ENCODE data around the gene ANO10. TPM values are rescaled to one million over a fixed set of nuclear protein-coding genes. Genes with fewer than 3 reads are reported as not detected.

ANO10 gene
- total and polyA plus RNA-seq, 11 donors: 8.3 to 29.8 (median 15.8) TPM

DNA sequence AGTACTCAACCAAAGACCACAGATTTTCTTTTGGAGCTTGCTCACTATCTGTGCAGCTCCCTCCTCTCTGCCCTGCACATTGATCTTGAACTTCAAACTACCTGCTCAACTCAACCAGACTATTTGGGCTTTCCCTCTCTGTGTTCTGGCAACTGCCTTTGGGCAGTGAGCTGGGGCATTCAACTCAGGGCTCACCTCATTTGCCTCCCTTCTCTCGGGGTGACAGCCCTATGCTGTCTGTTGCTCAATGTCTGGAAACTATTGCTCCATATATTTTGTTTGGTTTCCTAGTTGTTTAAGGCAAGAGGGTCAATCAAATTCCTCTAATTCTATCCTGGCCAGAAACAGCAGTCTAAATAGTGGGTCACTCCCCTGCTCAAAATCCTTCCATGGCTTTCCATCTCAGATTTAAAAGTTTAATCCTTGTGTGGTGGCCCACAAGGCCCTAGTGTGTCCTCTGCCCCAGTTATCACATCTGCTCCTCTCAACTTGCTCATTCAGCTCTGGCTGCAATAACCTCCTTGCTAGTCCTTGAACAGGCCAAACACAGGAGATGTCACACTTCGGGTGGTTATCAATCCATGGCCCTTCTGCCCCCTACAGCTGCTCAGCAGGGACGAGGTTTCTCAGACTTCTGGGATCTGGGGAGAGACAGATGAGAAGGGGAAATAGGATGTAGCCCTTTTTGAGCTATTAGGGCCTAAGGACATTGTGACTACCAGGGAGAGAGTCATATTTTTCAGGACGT, 267.7 kb downstream of the ANO10 start:
- intact Hi-C loops (cut with DNase I): no loop called here
- Histone ChIP-seq H3K27ac (no peak overlapping the region), H3K9me3 (peaks cover 0 to 60% (median 22%) of the 10 kb centered on the region in 12 donors), H3K36me3 (peaks cover 0 to 26% (median 21%) of the 10 kb centered on the region in 9 donors), H3K27me3 (no peaks in the 10 kb centered on the region), H3K4me1 (peaks cover 0 to 13% (median 0%) of the 10 kb centered on the region in 12 donors), H3K4me3 (no peak overlapping the region)
- WGBS, 4 donors: 75 to 80% (median 78%) methylated on average over 4 of the region's 4 CpGs
- DNase-seq (no peak), ATAC-seq (peak in 1 of 4 donors; percentile 16)
- no peak for TF ChIP-seq POLR2A (IDR thresholded peaks at IDR 0.05)
- TF ChIP-seq, protein P1, sequence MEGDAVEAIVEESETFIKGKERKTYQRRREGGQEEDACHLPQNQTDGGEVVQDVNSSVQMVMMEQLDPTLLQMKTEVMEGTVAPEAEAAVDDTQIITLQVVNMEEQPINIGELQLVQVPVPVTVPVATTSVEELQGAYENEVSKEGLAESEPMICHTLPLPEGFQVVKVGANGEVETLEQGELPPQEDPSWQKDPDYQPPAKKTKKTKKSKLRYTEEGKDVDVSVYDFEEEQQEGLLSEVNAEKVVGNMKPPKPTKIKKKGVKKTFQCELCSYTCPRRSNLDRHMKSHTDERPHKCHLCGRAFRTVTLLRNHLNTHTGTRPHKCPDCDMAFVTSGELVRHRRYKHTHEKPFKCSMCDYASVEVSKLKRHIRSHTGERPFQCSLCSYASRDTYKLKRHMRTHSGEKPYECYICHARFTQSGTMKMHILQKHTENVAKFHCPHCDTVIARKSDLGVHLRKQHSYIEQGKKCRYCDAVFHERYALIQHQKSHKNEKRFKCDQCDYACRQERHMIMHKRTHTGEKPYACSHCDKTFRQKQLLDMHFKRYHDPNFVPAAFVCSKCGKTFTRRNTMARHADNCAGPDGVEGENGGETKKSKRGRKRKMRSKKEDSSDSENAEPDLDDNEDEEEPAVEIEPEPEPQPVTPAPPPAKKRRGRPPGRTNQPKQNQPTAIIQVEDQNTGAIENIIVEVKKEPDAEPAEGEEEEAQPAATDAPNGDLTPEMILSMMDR (IDR thresholded peaks at IDR 0.05): no peak

DNA sequence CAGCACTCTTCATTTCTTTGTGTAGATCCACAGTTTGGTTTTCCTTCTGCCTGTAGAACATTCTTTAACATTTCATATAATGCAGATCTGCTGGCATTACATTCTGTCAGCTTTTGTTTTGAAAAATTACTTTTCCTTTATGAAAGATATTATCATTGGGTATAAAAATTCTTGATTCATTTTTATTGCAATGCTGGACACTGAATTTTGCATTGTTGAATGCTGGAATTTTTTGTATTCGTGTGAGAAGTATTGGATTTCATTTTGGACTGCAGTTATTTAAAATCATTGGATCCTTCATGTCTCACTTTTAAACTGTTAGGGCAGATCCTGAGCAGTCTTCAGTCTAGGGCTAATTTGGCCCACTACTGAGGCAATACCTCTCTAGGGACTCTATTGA, 268.4 kb downstream of the ANO10 start:
- no peak overlapping the region for H3K27ac ChIP-seq
- intact Hi-C loops (cut with DNase I): no loop called here
- no peak for TF ChIP-seq POLR2A (IDR thresholded peaks at IDR 0.05)
- TF ChIP-seq, protein P1 (IDR thresholded peaks at IDR 0.05): no peak
- peaks cover 0 to 60% (median 22%) of the 10 kb centered on the region in 12 donors for H3K9me3 ChIP-seq
- WGBS, 4 donors: 98 to 100% (median 98%) methylated on average over 1 of the region's 1 CpG
- H3K4me3 ChIP-seq: no peak overlapping the region
- H3K36me3 ChIP-seq: peaks cover 0 to 33% (median 28%) of the 10 kb centered on the region in 9 donors
- peaks cover 0 to 13% (median 0%) of the 10 kb centered on the region in 12 donors for H3K4me1 ChIP-seq
- DNase-seq: no peak
- ATAC-seq: no peak
- H3K27me3 ChIP-seq: no peaks in the 10 kb centered on the region

- Histone ChIP-seq H3K36me3 (peaks cover 0 to 68% (median 65%) of the 10 kb centered on the region in 9 donors), H3K9me3 (peaks cover 0 to 33% (median 18%) of the 10 kb centered on the region in 12 donors), H3K27me3 (no peaks in the 10 kb centered on the region), H3K4me3 (no peak overlapping the region), H3K27ac (peak overlapping the region in 3 of 12 donors; percentile 0 to 17 (median 4)), H3K4me1 (peaks cover 0 to 27% (median 14%) of the 10 kb centered on the region in 12 donors)
- TF ChIP-seq, protein P1 (IDR thresholded peaks at IDR 0.05): no peak
- no peak for TF ChIP-seq POLR2A (IDR thresholded peaks at IDR 0.05)
- no peak for DNase-seq
- peak; percentile 36 to 57 (median 38) for ATAC-seq
- intact Hi-C loops (cut with DNase I): loop anchor here in 1 of 10 donors (5.0 kb wide), 1 partner anchor 62 kb away; the partner anchor contains the start of gene SNRK
- WGBS, 4 donors: 35 to 68% (median 52%) methylated on average over 3 of the region's 3 CpGs
These were observed 272.1 kb downstream of the ANO10 start for GRCh38 chr3:43349716-43350115.

DNA sequence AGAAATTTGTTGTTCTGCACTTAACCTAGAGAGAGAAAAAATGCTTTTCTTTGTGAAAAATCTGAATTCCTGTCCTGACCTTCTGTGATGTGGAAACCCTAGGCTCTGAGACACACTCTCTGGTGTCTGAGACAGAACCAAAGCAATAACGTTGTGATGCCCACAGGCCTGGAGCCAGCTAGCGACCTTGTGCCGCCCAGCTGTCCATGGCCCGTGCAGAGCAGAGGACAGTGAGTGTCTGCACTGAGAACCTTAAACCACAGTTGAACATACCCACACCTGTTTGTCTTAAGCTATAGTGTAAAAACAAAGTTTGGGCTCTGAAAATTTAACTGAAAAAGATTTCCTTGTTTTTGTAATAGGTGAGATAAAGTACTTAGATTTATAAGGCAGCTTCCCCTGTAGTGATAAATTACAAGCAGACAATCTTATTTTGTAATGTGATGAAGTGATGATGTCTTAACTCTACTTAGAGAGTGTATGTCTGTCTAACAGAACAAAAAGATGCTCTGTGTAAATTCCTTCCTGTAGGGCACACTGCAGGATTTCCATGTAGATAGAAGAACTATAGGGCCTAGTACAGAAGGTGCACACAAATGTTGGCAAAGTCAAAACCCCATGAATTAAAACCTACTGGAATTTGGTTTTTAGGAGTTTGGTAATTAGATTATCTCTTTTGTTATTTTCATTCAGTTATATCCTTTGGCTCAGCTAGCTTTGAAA, 272.8 kb downstream of the ANO10 start:
- intact Hi-C loops (cut with DNase I): loop anchor here in 1 of 10 donors (5.0 kb wide), 1 partner anchor 62 kb away; the partner anchor contains the start of gene SNRK
- H3K27ac ChIP-seq: no peak overlapping the region
- H3K9me3 ChIP-seq: peaks cover 0 to 26% (median 16%) of the 10 kb centered on the region in 12 donors
- H3K4me3 ChIP-seq: no peak overlapping the region
- peaks cover 0 to 75% (median 72%) of the 10 kb centered on the region in 9 donors for H3K36me3 ChIP-seq
- DNase-seq (no peak), ATAC-seq (peak in 1 of 4 donors; percentile 34)
- H3K4me1 ChIP-seq: peaks cover 0 to 31% (median 15%) of the 10 kb centered on the region in 12 donors
- 83 to 87% (median 85%) methylated on average over 4 of the region's 4 CpGs for WGBS, 4 donors
- TF ChIP-seq, protein P1 (IDR thresholded peaks at IDR 0.05): peak in 2 of 12 donors; percentile 13 to 18
- TF ChIP-seq POLR2A (IDR thresholded peaks at IDR 0.05): no peak
- H3K27me3 ChIP-seq: no peaks in the 10 kb centered on the region

Data from heart left ventricle (tissue), 16 donors.